HL-60 (cell line): ENCODE measurements around the gene IL1RL1.

Experiments used
- GABPA ChIP-seq: IDR thresholded peaks from 2 replicates; pipeline ENCODE4 v1.6.1; 2012; ENCODE audit warnings: low read depth
- REST ChIP-seq: IDR thresholded peaks from 2 replicates; pipeline ENCODE4 v1.6.1; 2012; ENCODE audit warnings: low read depth; ENCODE audit not compliant: insufficient replicate concordance

- TF ChIP-seq GABPA, result no peak
- TF ChIP-seq REST, result no peak
These were observed 85.8 kb downstream of the IL1RL1 start for GRCh38 chr2:102397209-102397608.
